ENCODE results near the gene CYB5RL. TPM values are rescaled to one million over a fixed set of nuclear protein-coding genes. Genes with fewer than 3 reads are reported as not detected.
"Not testable (repeated sequence)": the region's sequence is repeated elsewhere in the genome, so short reads cannot be mapped to it uniquely, and the experiment has no call there.

CYB5RL gene
- polyA plus RNA-seq, 1 donor (not counting 4 experiments of a cell fraction or from before 2014, with no cell fraction given): 1.3 TPM

DNA sequence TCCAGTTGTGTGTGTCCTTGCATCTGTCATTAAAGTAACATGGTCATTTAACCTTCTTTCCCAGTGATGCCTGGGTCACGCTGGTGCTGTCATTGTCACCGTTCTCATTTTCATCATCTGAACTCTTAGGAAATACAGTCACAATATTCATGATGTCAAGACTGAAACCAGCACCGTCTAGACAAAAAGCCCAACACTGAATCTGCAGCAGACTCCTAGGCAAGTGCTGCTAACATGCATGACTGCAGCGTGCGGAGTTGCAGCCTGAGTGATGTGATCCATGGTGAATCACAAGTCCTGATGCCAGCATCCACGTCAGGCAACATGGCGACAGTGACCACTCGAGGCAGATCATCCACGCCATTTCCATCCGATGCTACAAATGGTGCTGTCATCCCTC, 37.8 kb upstream of the CYB5RL start:
- dilution Hi-C loops (cut with MboI; ENCODE audit: extremely low pct_ligation_motif_present, low sequenced_read_pairs): no loop called here
- peaks cover 0 to 3% of the 10 kb centered on the region in 2 experiments for H3K36me3 ChIP-seq (ENCODE audit: control insufficient read depth in 2 of 2, extremely low read depth in 1 of 2, insufficient read depth in 2 of 2, low read length in 2 of 2)
- H3K79me2 ChIP-seq (ENCODE audit: control insufficient read depth, insufficient read depth, low read length): no peaks in the 10 kb centered on the region
- no peaks in the 10 kb centered on the region for H3K9me3 ChIP-seq (ENCODE audit: control insufficient read depth, low read depth, low read length)
- no peak overlapping the region for H2AFZ ChIP-seq (ENCODE audit: control insufficient read depth, low read length)
- no peak overlapping the region for H3K4me3 ChIP-seq (ENCODE audit: control insufficient read depth in 2 of 3, extremely low read depth in 1 of 3, insufficient read depth in 2 of 3, low read depth in 1 of 3, low read length in 3 of 3)
- H3K27me3 ChIP-seq (ENCODE audit: control insufficient read depth, extremely low read depth, insufficient read depth, low read length): no peaks in the 10 kb centered on the region
- H3K4me1 ChIP-seq (ENCODE audit: control insufficient read depth, extremely low read depth, insufficient read depth, low read length): no peaks in the 10 kb centered on the region
- FAIRE-seq (no peak), DNase-seq (ENCODE audit: low read depth, low spot score) (no peak)
- H4K20me1 ChIP-seq (ENCODE audit: control insufficient read depth, extremely low read depth, insufficient read depth, low read length): no peaks in the 10 kb centered on the region
- no peak overlapping the region for H3K9ac ChIP-seq (ENCODE audit: control insufficient read depth, extremely low read depth, insufficient read depth, low read length)
- H3K27ac ChIP-seq (ENCODE audit: control insufficient read depth, insufficient read depth, low read length): no peak overlapping the region
- TF ChIP-seq CTCF (optimal IDR thresholded peaks at IDR 0.05 in 1 of 3, IDR thresholded peaks at IDR 0.05 in 1 of 3, conservative IDR thresholded peaks at IDR 0.05 in 1 of 3; ENCODE audit: extremely low read depth in 1 of 3, insufficient read depth in 2 of 3, low read length in 3 of 3) (no peak), EZH2 (IDR thresholded peaks at IDR 0.05; ENCODE audit: low read length) (no peak)
- no peak overlapping the region for H3K4me2 ChIP-seq (ENCODE audit: control insufficient read depth, extremely low read depth, insufficient read depth, low read depth, low read length)
- no peaks in the 10 kb centered on the region for H3K9me1 ChIP-seq (ENCODE audit: control insufficient read depth, extremely low read depth, insufficient read depth, low read length)

- DNase-seq (ENCODE audit: low read depth, low spot score) (no peak), FAIRE-seq (no peak)
- peaks cover 6% of the 10 kb centered on the region for H3K4me1 ChIP-seq (ENCODE audit: control insufficient read depth, extremely low read depth, insufficient read depth, low read length)
- no peak overlapping the region for H3K4me2 ChIP-seq (ENCODE audit: control insufficient read depth, extremely low read depth, insufficient read depth, low read depth, low read length)
- no peaks in the 10 kb centered on the region for H3K79me2 ChIP-seq (ENCODE audit: control insufficient read depth, insufficient read depth, low read length)
- TF ChIP-seq EZH2 (IDR thresholded peaks at IDR 0.05; ENCODE audit: low read length) (no peak), CTCF (optimal IDR thresholded peaks at IDR 0.05 in 1 of 3, IDR thresholded peaks at IDR 0.05 in 1 of 3, conservative IDR thresholded peaks at IDR 0.05 in 1 of 3; ENCODE audit: extremely low read depth in 1 of 3, insufficient read depth in 2 of 3, low read length in 3 of 3) (no peak)
- dilution Hi-C loops (cut with MboI; ENCODE audit: extremely low pct_ligation_motif_present, low sequenced_read_pairs): no loop called here
- no peak overlapping the region for H3K27ac ChIP-seq (ENCODE audit: control insufficient read depth, insufficient read depth, low read length)
- H4K20me1 ChIP-seq (ENCODE audit: control insufficient read depth, extremely low read depth, insufficient read depth, low read length): no peaks in the 10 kb centered on the region
- H2AFZ ChIP-seq (ENCODE audit: control insufficient read depth, low read length): no peak overlapping the region
- peaks cover 0 to 3% of the 10 kb centered on the region in 2 experiments for H3K36me3 ChIP-seq (ENCODE audit: control insufficient read depth in 2 of 2, extremely low read depth in 1 of 2, insufficient read depth in 2 of 2, low read length in 2 of 2)
- H3K9ac ChIP-seq (ENCODE audit: control insufficient read depth, extremely low read depth, insufficient read depth, low read length): no peak overlapping the region
- H3K4me3 ChIP-seq (ENCODE audit: control insufficient read depth in 2 of 3, extremely low read depth in 1 of 3, insufficient read depth in 2 of 3, low read depth in 1 of 3, low read length in 3 of 3): no peak overlapping the region
- H3K9me1 ChIP-seq (ENCODE audit: control insufficient read depth, extremely low read depth, insufficient read depth, low read length): peaks cover 2% of the 10 kb centered on the region
- H3K9me3 ChIP-seq (ENCODE audit: control insufficient read depth, low read depth, low read length): no peaks in the 10 kb centered on the region
- no peaks in the 10 kb centered on the region for H3K27me3 ChIP-seq (ENCODE audit: control insufficient read depth, extremely low read depth, insufficient read depth, low read length)
These were observed 34.5 kb upstream of the CYB5RL start for GRCh38 chr1:54234284-54234683.

- H4K20me1 ChIP-seq (ENCODE audit: control insufficient read depth, extremely low read depth, insufficient read depth, low read length); H3K4me2 ChIP-seq (ENCODE audit: control insufficient read depth, extremely low read depth, insufficient read depth, low read depth, low read length); FAIRE-seq; H3K79me2 ChIP-seq (ENCODE audit: control insufficient read depth, insufficient read depth, low read length); H3K4me1 ChIP-seq (ENCODE audit: control insufficient read depth, extremely low read depth, insufficient read depth, low read length); DNase-seq (ENCODE audit: low read depth, low spot score); dilution Hi-C loops (cut with MboI; ENCODE audit: extremely low pct_ligation_motif_present, low sequenced_read_pairs); H3K27me3 ChIP-seq (ENCODE audit: control insufficient read depth, extremely low read depth, insufficient read depth, low read length); H3K9me3 ChIP-seq (ENCODE audit: control insufficient read depth, low read depth, low read length); H3K9ac ChIP-seq (ENCODE audit: control insufficient read depth, extremely low read depth, insufficient read depth, low read length); H3K36me3 ChIP-seq (ENCODE audit: control insufficient read depth in 2 of 2, extremely low read depth in 1 of 2, insufficient read depth in 2 of 2, low read length in 2 of 2); H3K9me1 ChIP-seq (ENCODE audit: control insufficient read depth, extremely low read depth, insufficient read depth, low read length); H3K4me3 ChIP-seq (ENCODE audit: control insufficient read depth in 2 of 3, extremely low read depth in 1 of 3, insufficient read depth in 2 of 3, low read depth in 1 of 3, low read length in 3 of 3); H2AFZ ChIP-seq (ENCODE audit: control insufficient read depth, low read length); H3K27ac ChIP-seq (ENCODE audit: control insufficient read depth, insufficient read depth, low read length): not testable (repeated sequence)
These were observed 33.4 kb upstream of the CYB5RL start for GRCh38 chr1:54233196-54233595.
